ENCODE data around the gene TMEM192. TPM values are rescaled to one million over a fixed set of nuclear protein-coding genes. Genes with fewer than 3 reads are reported as not detected.

TMEM192 gene
- total and polyA plus RNA-seq, 2 donors (not counting 3 experiments of a cell fraction or from before 2014, with no cell fraction given), result 11.4 to 13.0 TPM

GRCh38 chr4:165118256-165118909 lies 5.7 kb upstream of the TMEM192 start:
- TF ChIP-seq MAX (IDR thresholded peaks at IDR 0.05; ENCODE audit: insufficient read depth, insufficient read length), result no peak
- no peak for TF ChIP-seq FOS (IDR thresholded peaks at IDR 0.05; ENCODE audit: borderline replicate concordance, insufficient read depth, low read length)
- TF ChIP-seq POLR2AphosphoS5 (IDR thresholded peaks at IDR 0.05; ENCODE audit: insufficient read depth, low read depth, low read length), result no peak
- TF ChIP-seq EZH2 (IDR thresholded peaks at IDR 0.05; ENCODE audit: borderline replicate concordance, low read depth, low read length, severe bottlenecking), result no peak
- no peak for TF ChIP-seq JUN (IDR thresholded peaks at IDR 0.05; ENCODE audit: borderline replicate concordance, insufficient read depth, insufficient read length, low read depth)
- TF ChIP-seq MYC (IDR thresholded peaks at IDR 0.05; ENCODE audit: low read depth, low read length), result no peak
- no peak for TF ChIP-seq CTCF (IDR thresholded peaks at IDR 0.05; ENCODE audit: extremely low read depth in 1 of 2, insufficient read depth in 1 of 2, low read depth in 1 of 2, low read length in 2 of 2)
- TF ChIP-seq GATA2 (IDR thresholded peaks at IDR 0.05; ENCODE audit: insufficient read depth, insufficient read length, low read depth, low read length), result no peak
- TF ChIP-seq POLR2A (IDR thresholded peaks at IDR 0.05; ENCODE audit: low read depth, low read length), result no peak
- Histone ChIP-seq H3K9me1 (replicated peaks; ENCODE audit: control insufficient read depth, extremely low read depth, insufficient read depth, low read length) (no peaks in the 10 kb centered on the region), H4K20me1 (replicated peaks; ENCODE audit: control insufficient read depth, extremely low read depth, insufficient read depth, low read length) (no peaks in the 10 kb centered on the region), H3K4me1 (ENCODE audit: control insufficient read depth, extremely low read depth, insufficient read depth, low read length) (peaks cover under 1% of the 10 kb centered on the region), H3K79me2 (ENCODE audit: control insufficient read depth, insufficient read depth, low read length) (no peaks in the 10 kb centered on the region), H3K27me3 (ENCODE audit: control insufficient read depth in 2 of 2, insufficient read depth in 2 of 2, low read length in 2 of 2) (no peaks in the 10 kb centered on the region), H3K4me3 (replicated peaks in 1 of 3; ENCODE audit: insufficient read depth in 1 of 3, low read depth in 1 of 3, low read length in 3 of 3) (no peak overlapping the region), H3K4me2 (ENCODE audit: insufficient read depth, low read length) (no peak overlapping the region), H2AFZ (ENCODE audit: low read depth, low read length) (no peak overlapping the region), H3K9ac (replicated peaks; ENCODE audit: extremely low read depth, insufficient read depth, low read length) (no peak overlapping the region), H3K27ac (ENCODE audit: insufficient read depth, low read depth, low read length) (no peak overlapping the region), H3K36me3 (ENCODE audit: control insufficient read depth in 2 of 2, extremely low read depth in 1 of 2, insufficient read depth in 2 of 2, low read length in 2 of 2) (no peaks in the 10 kb centered on the region), H3K9me3 (replicated peaks; ENCODE audit: control insufficient read depth, insufficient read depth, low read length) (no peaks in the 10 kb centered on the region)
- FAIRE-seq (no peak), DNase-seq (ENCODE audit: low read depth, low spot score) (no peak)
- BruUV-seq (replicated peaks), result no TSS peak
- POLR2A ChIA-PET, result no interaction called here
- dilution Hi-C loops (cut with MboI; ENCODE audit: extremely low pct_ligation_motif_present, low sequenced_read_pairs), result no loop called here
- intact Hi-C loops (cut with micrococcal nuclease), result no loop called here
- CTCF ChIA-PET, result interaction anchor here (6.2 kb wide), 1 partner anchor 13 kb away, joined by 47 read pairs; no protein-coding TSS in a partner anchor
